Heart left ventricle (tissue), 13 donors: ENCODE results near the gene MAZ.

Experiments used
- CTCF ChIP-seq, 12 donors: fragments of 200-600 bp; sonication (generic) in 4 of 12; IDR thresholded peaks; one replicate each; pipeline versions ENCODE4 v1.5.0 to v1.8.0; 2018 to 2022; ENCODE audit warnings: antibody characterized with exemption in 12 of 12, mild to moderate bottlenecking in 5 of 12
- POLR2A ChIP-seq, 2 donors: fragments of 450-650 bp; IDR thresholded peaks; one replicate each; pipeline ENCODE4 v1.6.1; 2017; ENCODE audit warnings: antibody characterized with exemption in 2 of 2, mild to moderate bottlenecking in 2 of 2, moderate library complexity in 2 of 2
- donor health status: ischemic (EF 13 %, LVEDD 7.1; RV severe dilation, severe dysfunction).
- donor health status: DM: no; HTN: yes; CAD: no.
- donor health status: DM: no; HTN: no; CAD: no.
- donor health status: ischemic (EF 25% LVEDD 6.9; RV normal size, moderate dysfunction).
- donor health status: ischemic (EF 25% LVEDD 5.7; RV mildly dilated, moderate dysfunction).
- donor health status: ischemic (EF 35%, LVEDD 5.7; RV mildly dilated, moderate dysfunction).
- donor health status: nonischemic (EF 11% LVEDD 7.7; RV severe dilation, severe dysfunction).
- donor health status: DM: yes; HTN: yes; CAD: no.
- donor health status: PGD.
- donor health status: ischemic (EF 29% LVEDD 5.4; RV normal size, mild dysfunction).
- donor health status: nonischemic (EF 23%, LVEDD 6.1; RV moderate dilation, normal function).

GRCh38 chr16:29761882-29762281 is 44.4 kb upstream of the MAZ start:
- no peak for TF ChIP-seq POLR2A (IDR thresholded peaks at IDR 0.05)
- no peak for TF ChIP-seq CTCF (IDR thresholded peaks at IDR 0.05)
